ENCODE data around the gene MRM3. TPM values are rescaled to one million over a fixed set of nuclear protein-coding genes. Genes with fewer than 3 reads are reported as not detected.

MRM3 gene
- total and polyA plus RNA-seq, 2 of the 4 experiments (the other 2 are of a cell fraction), result 9.0 to 15.2 TPM

GRCh38 chr17:794876-795275 is 12.7 kb downstream of the MRM3 start:
- peak; percentile 18 for ATAC-seq (ENCODE audit: low read depth)
- dilution Hi-C loops (cut with HindIII; ENCODE audit: low sequenced_read_pairs, unreplicated experiment), result loop anchor here (25.0 kb wide), 1 partner anchor 192 kb away; the partner anchor contains the start of genes NXN and TIMM22
- H3K79me1 ChIP-seq (ENCODE audit: low read depth in 1 of 2, low read length in 2 of 2), result peaks cover 4 to 21% of the 10 kb centered on the region in 2 experiments; a peak in 3 of 4 replicates
- H3K4me1 ChIP-seq (ENCODE audit: control insufficient read depth, insufficient read depth, low read length), result peaks cover 12% of the 10 kb centered on the region; the same call in 1 of the 2 replicates
- BruUV-seq (replicated peaks), result no TSS peak
- in situ Hi-C loops (cut with MboI; ENCODE audit: low sequenced_read_pairs), result no loop called here
- H2BK20ac ChIP-seq (ENCODE audit: low read depth, low read length), result 0 out of 2 replicates have a peak overlapping the region, but pooled peaks have one; percentile 30
- intact Hi-C loops (cut with micrococcal nuclease), result loop anchor here (1.0 to 10.0 kb wide), 2 partner anchors 110 to 186 kb away; no protein-coding TSS in a partner anchor
- 0 out of 2 replicates have a peak overlapping the region, but pooled peaks have one; percentile 10 for H3K14ac ChIP-seq (replicated peaks; ENCODE audit: low read depth, low read length)
- ChIA-PET CTCF (interaction anchor here (0.6 to 2.9 kb wide), 4 partner anchors 8 to 186 kb away, joined by 3 to 14 read pairs (median 4); no protein-coding TSS in a partner anchor), POLR2A (ENCODE audit: unreplicated experiment) (interaction anchor here (0.7 kb wide), 1 partner anchor 9 kb away, joined by 7 read pairs; no protein-coding TSS in a partner anchor)
- H2BK15ac ChIP-seq (ENCODE audit: low read depth, low read length), result no peak overlapping the region
- peak overlapping the region; percentile 27 for H2AFZ ChIP-seq (replicated peaks; ENCODE audit: low read length, poor library complexity)
- H3K4ac ChIP-seq (ENCODE audit: low read depth, low read length), result peak overlapping the region; percentile 6; the same call in 1 of the 2 replicates
- 42% methylated on average over 6 of the region's 18 CpGs; no CpG with 5 or more reads in 1 of the 2 experiments for WGBS, 2 experiments (ENCODE audit: extremely low coverage in 2 of 2, insufficient read length in 1 of 2)
- H3K23ac ChIP-seq (ENCODE audit: low read depth, low read length), result peak overlapping the region; percentile 37; the same call in 1 of the 2 replicates
- no peak overlapping the region for H2AK5ac ChIP-seq (ENCODE audit: low read depth, low read length)
- peak; percentile 59 for DNase-seq
- H4K20me1 ChIP-seq (ENCODE audit: insufficient read depth, low read length), result peaks cover 29% of the 10 kb centered on the region
- no peaks in the 10 kb centered on the region for H3K27me3 ChIP-seq (ENCODE audit: control insufficient read depth, insufficient read depth, low read length)
- H3K27ac ChIP-seq (ENCODE audit: insufficient read depth, low read length), result peak overlapping the region; percentile 19
- H2BK5ac ChIP-seq (ENCODE audit: low read depth, low read length, poor library complexity, severe bottlenecking), result no peak overlapping the region
- 0 out of 2 replicates have a peak overlapping the region, but pooled peaks have one; percentile 26 for H4K91ac ChIP-seq (ENCODE audit: insufficient read depth, low read depth, low read length)
- 0 out of 2 replicates have a peak overlapping the region, but pooled peaks have one; percentile 1 for H3K4me2 ChIP-seq (ENCODE audit: low read depth, low read length)
- peak overlapping the region in 1 of 2 experiments; percentile 23; a peak in 1 of 4 replicates for H4K8ac ChIP-seq (ENCODE audit: low read depth in 2 of 2, low read length in 2 of 2)
- H3K4me3 ChIP-seq (ENCODE audit: insufficient read depth, low read depth, low read length), result no peak overlapping the region
- peak overlapping the region; percentile 28; the same call in 1 of the 2 replicates for H2BK120ac ChIP-seq (ENCODE audit: low read depth, low read length)
- H2AK9ac ChIP-seq (replicated peaks; ENCODE audit: low read depth, low read length, poor library complexity), result no peak overlapping the region
- H3K18ac ChIP-seq (ENCODE audit: low read depth, low read length), result no peak overlapping the region
- H3K9me3 ChIP-seq (ENCODE audit: control insufficient read depth, insufficient read depth, low read length), result no peaks in the 10 kb centered on the region
- H3K36me3 ChIP-seq (ENCODE audit: control insufficient read depth, insufficient read depth, low read length), result peaks cover 46% of the 10 kb centered on the region
- H3K9ac ChIP-seq (ENCODE audit: low read depth, low read length), result no peak overlapping the region
- H4K5ac ChIP-seq (ENCODE audit: low read depth, low read length), result 0 out of 2 replicates have a peak overlapping the region, but pooled peaks have one; percentile 2
- no peak overlapping the region for H3K56ac ChIP-seq (ENCODE audit: extremely low read depth, insufficient read depth, low read length)
- H3K9me1 ChIP-seq (ENCODE audit: insufficient read depth, low read length), result peaks cover 4% of the 10 kb centered on the region; the same call in 1 of the 2 replicates
- TF ChIP-seq NFE2L2 (IDR thresholded peaks at IDR 0.05; ENCODE audit: low read depth, low read length), result no peak
- TF ChIP-seq MAZ (IDR thresholded peaks at IDR 0.05; ENCODE audit: borderline replicate concordance, low read depth, low read length), result peak; percentile 47; the same call in 1 of the 2 replicates
- TF ChIP-seq CHD1 (IDR thresholded peaks at IDR 0.05; ENCODE audit: low read depth, low read length), result no peak
- TF ChIP-seq RCOR1 (IDR thresholded peaks at IDR 0.05; ENCODE audit: insufficient replicate concordance, low read length), result no peak
- peak; percentile 77 for TF ChIP-seq RAD21 (IDR thresholded peaks at IDR 0.05; ENCODE audit: low read length)
- TF ChIP-seq RFX5 (IDR thresholded peaks at IDR 0.05; ENCODE audit: low read depth, low read length), result no peak
- TF ChIP-seq FOS (IDR thresholded peaks at IDR 0.05; ENCODE audit: low read depth, low read length), result no peak
- no peak for TF ChIP-seq CEBPB (IDR thresholded peaks at IDR 0.05; ENCODE audit: low read depth, low read length)
- no peak for TF ChIP-seq POLR2A (IDR thresholded peaks at IDR 0.05; ENCODE audit: low read depth, low read length)
- peak; percentile 79 for TF ChIP-seq SMC3 (IDR thresholded peaks at IDR 0.05; ENCODE audit: low read depth, low read length)
- no peak for TF ChIP-seq ELK1 (IDR thresholded peaks at IDR 0.05; ENCODE audit: borderline replicate concordance, low read depth, low read length)
- TF ChIP-seq BHLHE40 (IDR thresholded peaks at IDR 0.05; ENCODE audit: low read depth, low read length), result no peak
- no peak for TF ChIP-seq MXI1 (IDR thresholded peaks at IDR 0.05; ENCODE audit: borderline replicate concordance, low read depth, low read length)
- TF ChIP-seq MAFK (IDR thresholded peaks at IDR 0.05; ENCODE audit: low read depth, low read length), result no peak
- no peak for TF ChIP-seq USF2 (IDR thresholded peaks at IDR 0.05; ENCODE audit: low read depth, low read length)

Measured in IMR-90 (cell line).